ENCODE results near the gene COA6.

DNA sequence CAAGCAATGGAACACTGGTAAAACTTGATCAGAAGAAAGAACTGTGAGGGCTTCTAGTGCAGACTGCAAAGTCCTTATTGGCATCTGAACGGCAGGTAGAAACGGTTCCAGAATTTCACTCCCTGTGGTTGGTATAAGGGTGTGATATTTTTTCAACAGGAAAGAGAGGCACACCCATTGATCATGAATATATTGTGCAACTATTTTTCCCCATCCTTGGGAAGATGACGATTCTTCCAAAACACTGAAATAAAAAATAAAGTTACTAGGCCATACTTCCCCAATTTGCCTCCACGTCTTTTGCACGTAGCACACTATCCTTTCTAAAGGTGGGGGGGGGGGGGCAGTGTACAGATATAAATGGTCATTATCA is 56.2 kb downstream of the COA6 start:
- TF ChIP-seq POLR2AphosphoS5 (IDR thresholded peaks at IDR 0.05; ENCODE audit: low read depth, low read length): no peak
- no peak for TF ChIP-seq TAF1 (IDR thresholded peaks at IDR 0.05; ENCODE audit: borderline replicate concordance, insufficient read depth, low read length)
